Mesendoderm (in vitro differentiated cells): Measurements from ENCODE around the gene NDUFAF8.

Experiments
- DNase-seq: peaks from one replicate; pipeline ENCODE4 v3.0.0; 2013
- H2AK5ac ChIP-seq: 2 replicates; pipeline ENCODE4 v1.6.1; 2013; ENCODE audit warnings: low read length, inconsistent platforms
- H2BK120ac ChIP-seq: 2 replicates; pipeline ENCODE4 v1.6.1; 2013; ENCODE audit warnings: low read depth, mild to moderate bottlenecking, low read length, moderate library complexity, mixed read lengths
- H2BK15ac ChIP-seq: replicated peaks from 2 replicates; pipeline ENCODE4 v1.6.1; 2013; ENCODE audit warnings: low read depth, mild to moderate bottlenecking, moderate library complexity
- H2BK5ac ChIP-seq: 2 replicates; pipeline ENCODE4 v1.6.1; 2013; ENCODE audit warnings: low read length, inconsistent platforms
- H3K18ac ChIP-seq: 2 replicates; pipeline ENCODE4 v1.6.1; 2013; ENCODE audit warnings: mild to moderate bottlenecking, low read length, mixed read lengths
- H3K23ac ChIP-seq: one replicate; pipeline ENCODE4 v1.6.1; 2013; ENCODE audit warnings: low read length
- H3K27ac ChIP-seq: 2 replicates; pipeline ENCODE4 v1.5.1; 2013; ENCODE audit warnings: low read depth, mild to moderate bottlenecking, inconsistent platforms, low read length, moderate library complexity
- H3K27me3 ChIP-seq: 2 replicates; pipeline ENCODE4 v1.6.1; 2013; ENCODE audit warnings: low read length, control low read depth, mild to moderate bottlenecking, inconsistent platforms; ENCODE audit not compliant: insufficient read depth, poor library complexity
- H3K36me3 ChIP-seq: 2 replicates; pipeline ENCODE4 v1.6.1; 2013; ENCODE audit warnings: low read length, inconsistent platforms; ENCODE audit not compliant: control insufficient read depth, insufficient read depth
- H3K4ac ChIP-seq: one replicate; pipeline ENCODE4 v1.6.1; 2013; ENCODE audit warnings: low read depth, mild to moderate bottlenecking, low read length, moderate library complexity
- H3K4me1 ChIP-seq: 2 replicates; pipeline ENCODE4 v1.6.1; 2013; ENCODE audit warnings: low read depth, low read length, inconsistent platforms; ENCODE audit not compliant: control insufficient read depth
- H3K4me2 ChIP-seq: 2 replicates; pipeline ENCODE4 v1.6.1; 2013; ENCODE audit warnings: low read length
- H3K4me3 ChIP-seq: 2 replicates; pipeline ENCODE4 v1.5.1; 2013; ENCODE audit warnings: mild to moderate bottlenecking, low read length
- H3K56ac ChIP-seq: one replicate; pipeline ENCODE4 v1.6.1; 2013; ENCODE audit warnings: low read length
- H3K79me1 ChIP-seq: 2 replicates; pipeline ENCODE4 v1.6.1; 2013; ENCODE audit warnings: low read length, inconsistent platforms
- H3K79me2 ChIP-seq: 2 replicates; pipeline ENCODE4 v1.6.1; 2013; ENCODE audit warnings: mild to moderate bottlenecking, low read length; ENCODE audit not compliant: control insufficient read depth, insufficient read depth
- H3K9ac ChIP-seq: 2 replicates; pipeline ENCODE4 v1.6.1; 2013; ENCODE audit warnings: low read length, inconsistent platforms
- H4K5ac ChIP-seq: one replicate; pipeline ENCODE4 v1.6.1; 2013; ENCODE audit warnings: low read length
- H4K8ac ChIP-seq: one replicate; pipeline ENCODE4 v1.6.1; 2013; ENCODE audit warnings: low read depth, mild to moderate bottlenecking, control low read depth, low read length, moderate library complexity
- WGBS: extraction: QIAGEN DNeasy Blood & Tissue Kit; methylation state at CpG from one replicate; pipeline ENCODE4 v1.1.7; 2013; ENCODE audit warnings: low lambda C conversion rate, missing lambda C conversion rate; ENCODE audit not compliant: insufficient coverage; ENCODE audit errors: extremely low coverage; 5-methylcytosine and 5-hydroxymethylcytosine counted together

Gene NDUFAF8

DNA sequence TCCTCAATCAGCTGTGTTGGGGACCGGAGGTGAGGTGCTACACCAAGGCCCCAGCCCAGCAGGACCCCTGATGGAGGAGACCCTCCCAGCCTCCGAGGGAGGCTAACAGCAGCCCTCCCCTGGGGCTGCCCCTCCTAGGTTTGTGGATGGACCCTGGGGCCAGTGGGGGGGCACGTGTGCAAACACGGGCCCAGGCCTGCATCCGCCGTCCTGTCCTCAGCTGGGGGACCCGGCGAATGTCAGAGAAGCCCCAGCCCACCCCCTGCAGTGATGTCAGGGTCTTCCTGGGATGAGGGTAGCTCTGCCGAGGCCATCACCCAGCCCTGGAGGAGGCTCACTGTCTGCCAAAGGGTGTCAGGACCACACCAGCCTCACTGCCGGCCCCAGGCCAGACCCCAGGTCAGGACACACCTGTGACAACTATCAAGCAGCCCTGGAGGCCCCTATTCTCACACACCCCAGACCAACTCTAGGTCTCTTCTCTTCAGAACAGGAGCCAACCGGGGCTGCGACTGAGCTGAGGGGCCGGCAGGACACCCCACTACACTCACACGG lies 43.1 kb upstream of the NDUFAF8 start:
- Histone ChIP-seq H2BK5ac (no peak overlapping the region), H3K36me3 (no peaks in the 10 kb centered on the region), H3K79me1 (no peaks in the 10 kb centered on the region), H3K4me1 (no peaks in the 10 kb centered on the region), H4K8ac (no peak overlapping the region), H3K79me2 (no peaks in the 10 kb centered on the region), H3K27me3 (no peaks in the 10 kb centered on the region), H3K56ac (no peak overlapping the region), H3K27ac (no peak overlapping the region), H3K23ac (no peak overlapping the region), H2BK120ac (no peak overlapping the region), H3K9ac (no peak overlapping the region), H4K5ac (no peak overlapping the region), H2AK5ac (no peak overlapping the region), H3K4me2 (no peak overlapping the region), H2BK15ac (no peak overlapping the region), H3K4ac (no peak overlapping the region), H3K18ac (no peak overlapping the region), H3K4me3 (no peak overlapping the region)
- no CpG with 5 or more reads among the region's 14 CpGs for WGBS
- no peak for DNase-seq

DNA sequence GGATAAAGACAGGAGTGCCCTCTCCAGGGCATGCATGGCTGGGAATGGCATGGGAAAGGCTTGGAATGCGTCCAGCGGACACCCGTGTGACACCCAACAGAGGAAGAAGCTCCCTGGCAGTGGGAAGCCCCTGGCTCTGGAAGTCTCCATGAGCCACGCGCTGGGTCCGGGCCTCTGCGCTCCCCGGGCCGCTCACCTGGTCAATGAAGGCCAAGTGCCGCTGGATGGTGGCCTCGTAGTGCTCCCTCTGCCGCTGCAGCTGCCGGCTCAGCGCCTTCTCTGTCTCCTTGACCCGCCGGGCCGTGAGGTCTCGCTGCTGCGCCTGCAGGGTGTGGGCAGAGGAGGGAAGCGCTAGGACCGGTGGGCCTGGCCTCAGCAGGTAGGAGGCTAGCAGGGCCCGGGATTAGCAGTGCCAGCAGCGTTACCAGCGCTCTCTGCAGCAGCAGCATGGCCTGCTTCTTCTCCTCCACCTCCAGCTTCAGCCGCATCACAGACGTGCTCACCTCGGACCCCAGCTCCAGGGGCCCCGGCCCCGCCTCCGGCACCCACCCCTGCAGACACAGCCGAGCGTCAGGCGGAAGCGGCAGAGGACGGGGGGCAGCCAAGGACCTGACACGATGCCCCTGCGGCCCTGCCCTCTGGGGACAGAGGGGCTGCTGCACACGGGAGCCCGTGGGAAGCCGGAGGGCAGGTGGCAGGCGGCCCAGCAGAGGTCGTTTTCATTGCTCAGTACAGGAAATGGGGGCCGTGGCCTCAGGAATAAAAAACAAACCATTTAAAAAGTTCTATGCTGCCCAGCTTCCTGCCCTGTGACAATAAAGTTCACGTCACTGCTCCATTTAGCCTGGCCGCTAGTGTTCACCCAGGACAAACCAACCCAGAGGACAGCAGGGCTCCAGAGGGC lies 42.4 kb upstream of the NDUFAF8 start:
- no peak overlapping the region for H2BK15ac ChIP-seq
- no peaks in the 10 kb centered on the region for H3K4me1 ChIP-seq
- H3K18ac ChIP-seq = no peak overlapping the region
- H2AK5ac ChIP-seq = no peak overlapping the region
- no peak overlapping the region for H3K4ac ChIP-seq
- no peaks in the 10 kb centered on the region for H3K27me3 ChIP-seq
- H3K79me1 ChIP-seq = no peaks in the 10 kb centered on the region
- no peak overlapping the region for H3K27ac ChIP-seq
- DNase-seq = no peak
- H3K4me2 ChIP-seq = no peak overlapping the region
- H2BK5ac ChIP-seq = no peak overlapping the region
- no CpG with 5 or more reads among the region's 45 CpGs for WGBS
- H4K5ac ChIP-seq = no peak overlapping the region
- no peak overlapping the region for H4K8ac ChIP-seq
- no peak overlapping the region for H3K4me3 ChIP-seq
- H2BK120ac ChIP-seq = no peak overlapping the region
- no peak overlapping the region for H3K56ac ChIP-seq
- no peak overlapping the region for H3K23ac ChIP-seq
- H3K9ac ChIP-seq = no peak overlapping the region
- H3K79me2 ChIP-seq = no peaks in the 10 kb centered on the region
- H3K36me3 ChIP-seq = no peaks in the 10 kb centered on the region

DNA sequence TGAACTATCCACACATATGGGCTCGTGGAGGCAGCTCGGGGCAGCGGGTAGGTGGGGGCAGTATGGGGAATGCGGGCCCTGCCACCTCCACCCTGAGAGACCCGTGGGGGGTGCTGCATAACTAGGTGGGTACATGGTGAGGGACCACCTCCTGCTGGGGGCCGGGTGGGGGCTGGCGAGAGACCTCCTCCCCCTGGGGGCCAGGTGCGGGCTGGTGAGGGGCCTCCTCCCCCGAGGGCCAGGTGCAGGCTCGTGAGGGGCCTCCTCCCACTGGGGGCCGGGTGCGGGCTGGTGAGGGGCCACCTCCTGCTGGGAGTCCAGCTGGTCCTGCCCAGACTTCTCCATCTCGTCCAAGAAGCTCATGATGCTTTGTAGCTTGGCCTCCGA lies 41.7 kb upstream of the NDUFAF8 start:
- H3K79me2 ChIP-seq = no peaks in the 10 kb centered on the region
- no peak overlapping the region for H3K4ac ChIP-seq
- WGBS = no CpG with 5 or more reads among the region's 14 CpGs
- no peak overlapping the region for H3K27ac ChIP-seq
- H3K23ac ChIP-seq = no peak overlapping the region
- no peak overlapping the region for H2BK120ac ChIP-seq
- no peaks in the 10 kb centered on the region for H3K27me3 ChIP-seq
- H3K9ac ChIP-seq = no peak overlapping the region
- H3K4me1 ChIP-seq = no peaks in the 10 kb centered on the region
- H3K4me3 ChIP-seq = no peak overlapping the region
- no peak overlapping the region for H4K8ac ChIP-seq
- H3K4me2 ChIP-seq = no peak overlapping the region
- DNase-seq = no peak
- no peak overlapping the region for H4K5ac ChIP-seq
- H2BK15ac ChIP-seq = no peak overlapping the region
- no peaks in the 10 kb centered on the region for H3K36me3 ChIP-seq
- no peak overlapping the region for H3K56ac ChIP-seq
- H2AK5ac ChIP-seq = no peak overlapping the region
- H3K79me1 ChIP-seq = no peaks in the 10 kb centered on the region
- no peak overlapping the region for H3K18ac ChIP-seq
- no peak overlapping the region for H2BK5ac ChIP-seq

DNA sequence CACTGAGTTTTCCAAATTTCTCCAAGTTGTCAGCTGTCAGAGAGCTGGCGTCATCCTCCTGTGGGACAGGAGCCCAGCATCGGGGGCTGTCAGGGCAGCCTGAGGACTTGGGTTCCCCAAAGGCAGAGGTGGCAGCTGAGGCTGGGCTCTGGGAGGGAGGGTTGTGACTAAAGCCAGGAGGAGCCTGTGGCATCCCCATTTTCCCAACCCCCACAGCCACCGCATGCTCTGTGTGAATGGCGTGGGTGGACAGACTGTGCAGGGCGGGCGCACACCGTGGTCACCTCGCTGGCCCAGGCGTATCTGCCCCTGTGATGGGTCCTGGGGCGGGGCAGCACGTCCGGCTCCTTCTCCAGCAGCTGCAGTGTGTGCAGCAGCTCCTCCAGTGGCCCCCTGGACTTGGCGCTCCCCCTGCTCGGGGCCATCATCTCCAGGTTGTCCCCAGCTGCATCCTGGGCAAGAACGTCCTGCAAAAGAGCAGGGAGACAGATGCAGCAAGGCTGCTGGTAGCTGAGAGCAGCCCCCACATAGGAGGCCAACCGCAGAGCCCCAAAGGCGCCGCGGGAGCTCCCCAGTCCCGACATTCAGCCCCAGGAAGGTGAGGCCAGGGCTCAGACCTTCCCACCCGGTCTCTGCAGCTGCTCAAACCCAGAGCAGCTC lies 41.2 kb upstream of the NDUFAF8 start:
- Histone ChIP-seq H2BK120ac (no peak overlapping the region), H3K18ac (no peak overlapping the region), H3K36me3 (no peaks in the 10 kb centered on the region), H3K4ac (no peak overlapping the region), H4K5ac (no peak overlapping the region), H3K27ac (no peak overlapping the region), H4K8ac (no peak overlapping the region), H3K79me1 (no peaks in the 10 kb centered on the region), H3K4me2 (no peak overlapping the region), H3K79me2 (no peaks in the 10 kb centered on the region), H3K4me3 (no peak overlapping the region), H3K27me3 (no peaks in the 10 kb centered on the region), H2AK5ac (no peak overlapping the region), H3K4me1 (no peaks in the 10 kb centered on the region), H3K23ac (no peak overlapping the region), H2BK5ac (no peak overlapping the region), H2BK15ac (no peak overlapping the region), H3K9ac (no peak overlapping the region), H3K56ac (no peak overlapping the region)
- no peak for DNase-seq
- WGBS = no CpG with 5 or more reads among the region's 21 CpGs

DNA sequence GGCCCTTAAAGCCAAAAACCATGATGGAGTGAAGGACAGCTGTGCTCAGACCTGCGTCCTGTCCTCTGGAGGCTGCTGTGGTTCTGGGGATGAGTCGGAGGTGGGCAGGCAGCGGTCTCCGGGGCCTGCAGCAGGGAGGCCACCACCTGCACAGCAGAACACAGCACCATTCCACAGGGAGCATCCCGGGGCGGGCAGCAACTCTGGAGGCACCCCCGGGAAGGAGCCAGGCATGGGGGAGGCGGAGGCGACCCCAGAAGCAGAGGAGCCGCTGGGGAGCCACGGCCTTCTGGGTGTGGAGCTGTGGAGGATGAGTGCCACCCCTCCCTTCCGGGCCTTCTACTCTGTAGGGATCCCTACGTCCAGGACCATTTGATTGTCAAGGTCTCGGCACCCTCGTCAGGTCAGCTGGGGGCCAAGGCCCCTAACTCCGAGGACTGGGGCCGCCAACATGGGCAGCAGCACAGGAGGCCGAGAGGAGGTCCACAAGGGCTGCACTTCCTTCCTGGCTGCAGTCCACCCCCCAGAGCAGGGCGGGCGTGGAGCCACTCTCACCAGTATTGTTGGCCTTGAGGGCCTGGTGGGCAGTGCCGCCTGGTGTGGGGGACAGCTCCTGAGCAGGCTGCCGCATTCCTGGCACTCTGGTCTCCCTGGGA lies 40.2 kb upstream of the NDUFAF8 start:
- DNase-seq = no peak
- no peak overlapping the region for H3K4me3 ChIP-seq
- H3K9ac ChIP-seq = no peak overlapping the region
- no peak overlapping the region for H2BK120ac ChIP-seq
- no peaks in the 10 kb centered on the region for H3K36me3 ChIP-seq
- H3K4ac ChIP-seq = no peak overlapping the region
- no peak overlapping the region for H4K8ac ChIP-seq
- no peak overlapping the region for H4K5ac ChIP-seq
- H3K18ac ChIP-seq = no peak overlapping the region
- H3K4me2 ChIP-seq = no peak overlapping the region
- H3K79me2 ChIP-seq = no peaks in the 10 kb centered on the region
- no peaks in the 10 kb centered on the region for H3K27me3 ChIP-seq
- H3K4me1 ChIP-seq = no peaks in the 10 kb centered on the region
- H2AK5ac ChIP-seq = no peak overlapping the region
- H3K27ac ChIP-seq = no peak overlapping the region
- H3K79me1 ChIP-seq = no peaks in the 10 kb centered on the region
- no peak overlapping the region for H2BK5ac ChIP-seq
- H3K23ac ChIP-seq = no peak overlapping the region
- no peak overlapping the region for H2BK15ac ChIP-seq
- WGBS = no CpG with 5 or more reads among the region's 22 CpGs
- H3K56ac ChIP-seq = no peak overlapping the region
